ENCODE measurements around the gene AUTS2. TPM values are rescaled to one million over a fixed set of nuclear protein-coding genes. Genes with fewer than 3 reads are reported as not detected.

AUTS2 gene
- total RNA-seq, 1 experiment from 2014 or later: 42.1 TPM

DNA sequence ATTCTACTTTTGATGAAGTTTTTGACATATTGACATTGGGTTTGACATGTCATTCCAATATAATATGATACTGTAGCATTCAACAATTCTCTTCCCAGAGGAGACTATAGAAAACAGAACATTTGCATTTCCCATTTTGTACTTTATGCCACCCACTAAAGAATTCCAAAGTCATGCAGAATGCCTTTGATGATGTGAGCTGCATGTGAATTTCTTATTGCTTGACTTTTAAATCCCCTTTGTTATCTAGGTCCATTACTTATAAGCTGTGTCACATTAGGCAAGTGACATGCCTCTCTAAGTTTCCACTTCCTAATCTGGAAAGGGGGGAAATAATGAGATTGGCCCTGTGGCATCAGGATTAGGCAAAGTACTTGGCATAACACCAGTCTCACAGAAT lies 436.7 kb downstream of the AUTS2 start:
- Histone ChIP-seq H3K4me1 (ENCODE audit: insufficient read depth, low read length, poor library complexity, severe bottlenecking) (peaks cover 24% of the 10 kb centered on the region), H3K27me3 (replicated peaks; ENCODE audit: insufficient read depth, low read depth, low read length, poor library complexity) (no peaks in the 10 kb centered on the region), H3K9me3 (ENCODE audit: low read depth, low read length, poor library complexity, severe bottlenecking) (no peaks in the 10 kb centered on the region), H3K36me3 (ENCODE audit: insufficient read depth, low read length, poor library complexity, severe bottlenecking) (no peaks in the 10 kb centered on the region), H3K27ac (ENCODE audit: low read depth, low read length, poor library complexity, severe bottlenecking) (no peak overlapping the region), H3K4me3 (ENCODE audit: low read depth, low read length, poor library complexity, severe bottlenecking) (no peak overlapping the region)
- BruUV-seq (replicated peaks): no TSS peak
- TF ChIP-seq EZH2 (IDR thresholded peaks at IDR 0.05; ENCODE audit: borderline replicate concordance, low read depth, low read length, poor library complexity, severe bottlenecking): no peak
- TF ChIP-seq, protein P1, sequence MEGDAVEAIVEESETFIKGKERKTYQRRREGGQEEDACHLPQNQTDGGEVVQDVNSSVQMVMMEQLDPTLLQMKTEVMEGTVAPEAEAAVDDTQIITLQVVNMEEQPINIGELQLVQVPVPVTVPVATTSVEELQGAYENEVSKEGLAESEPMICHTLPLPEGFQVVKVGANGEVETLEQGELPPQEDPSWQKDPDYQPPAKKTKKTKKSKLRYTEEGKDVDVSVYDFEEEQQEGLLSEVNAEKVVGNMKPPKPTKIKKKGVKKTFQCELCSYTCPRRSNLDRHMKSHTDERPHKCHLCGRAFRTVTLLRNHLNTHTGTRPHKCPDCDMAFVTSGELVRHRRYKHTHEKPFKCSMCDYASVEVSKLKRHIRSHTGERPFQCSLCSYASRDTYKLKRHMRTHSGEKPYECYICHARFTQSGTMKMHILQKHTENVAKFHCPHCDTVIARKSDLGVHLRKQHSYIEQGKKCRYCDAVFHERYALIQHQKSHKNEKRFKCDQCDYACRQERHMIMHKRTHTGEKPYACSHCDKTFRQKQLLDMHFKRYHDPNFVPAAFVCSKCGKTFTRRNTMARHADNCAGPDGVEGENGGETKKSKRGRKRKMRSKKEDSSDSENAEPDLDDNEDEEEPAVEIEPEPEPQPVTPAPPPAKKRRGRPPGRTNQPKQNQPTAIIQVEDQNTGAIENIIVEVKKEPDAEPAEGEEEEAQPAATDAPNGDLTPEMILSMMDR (conservative IDR thresholded peaks at IDR 0.05; ENCODE audit: low read depth, low read length): no peak
- peak; percentile 72 for DNase-seq (ENCODE audit: low spot score)
- ChIA-PET CTCF (no interaction called here), POLR2A (ENCODE audit: low non-redundant PET) (no interaction called here)
- intact Hi-C loops (cut with micrococcal nuclease; ENCODE audit: unreplicated experiment): no loop called here

DNA sequence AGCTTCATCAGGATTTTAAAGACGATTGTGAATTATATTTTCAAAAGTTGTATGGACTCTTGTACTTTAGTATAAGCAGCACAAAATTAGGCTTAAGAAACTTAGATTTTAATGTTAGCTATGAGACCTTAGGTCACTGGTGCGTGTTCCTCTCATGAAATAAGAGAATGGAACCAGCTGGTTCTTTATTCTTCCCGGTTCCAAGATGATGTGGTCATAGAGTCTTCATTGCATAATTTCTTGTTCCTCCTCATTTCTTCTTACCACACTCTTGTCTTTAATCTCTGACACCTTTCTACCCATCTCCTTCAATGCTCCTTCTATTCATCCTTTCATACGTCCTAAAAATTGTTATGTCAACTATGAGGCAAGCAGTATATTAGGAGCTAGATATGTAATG lies 437.2 kb downstream of the AUTS2 start:
- DNase-seq (ENCODE audit: low spot score): no peak
- no peaks in the 10 kb centered on the region for H3K36me3 ChIP-seq (ENCODE audit: insufficient read depth, low read length, poor library complexity, severe bottlenecking)
- ChIA-PET POLR2A (ENCODE audit: low non-redundant PET) (no interaction called here), CTCF (no interaction called here)
- BruUV-seq (replicated peaks): no TSS peak
- H3K27me3 ChIP-seq (replicated peaks; ENCODE audit: insufficient read depth, low read depth, low read length, poor library complexity): no peaks in the 10 kb centered on the region
- H3K9me3 ChIP-seq (ENCODE audit: low read depth, low read length, poor library complexity, severe bottlenecking): no peaks in the 10 kb centered on the region
- intact Hi-C loops (cut with micrococcal nuclease; ENCODE audit: unreplicated experiment): no loop called here
- H3K4me1 ChIP-seq (ENCODE audit: insufficient read depth, low read length, poor library complexity, severe bottlenecking): peaks cover 29% of the 10 kb centered on the region
- H3K4me3 ChIP-seq (ENCODE audit: low read depth, low read length, poor library complexity, severe bottlenecking): no peak overlapping the region
- no peak overlapping the region for H3K27ac ChIP-seq (ENCODE audit: low read depth, low read length, poor library complexity, severe bottlenecking)
- TF ChIP-seq EZH2 (IDR thresholded peaks at IDR 0.05; ENCODE audit: borderline replicate concordance, low read depth, low read length, poor library complexity, severe bottlenecking): no peak
- TF ChIP-seq, protein P1 (conservative IDR thresholded peaks at IDR 0.05; ENCODE audit: low read depth, low read length): no peak

DNA sequence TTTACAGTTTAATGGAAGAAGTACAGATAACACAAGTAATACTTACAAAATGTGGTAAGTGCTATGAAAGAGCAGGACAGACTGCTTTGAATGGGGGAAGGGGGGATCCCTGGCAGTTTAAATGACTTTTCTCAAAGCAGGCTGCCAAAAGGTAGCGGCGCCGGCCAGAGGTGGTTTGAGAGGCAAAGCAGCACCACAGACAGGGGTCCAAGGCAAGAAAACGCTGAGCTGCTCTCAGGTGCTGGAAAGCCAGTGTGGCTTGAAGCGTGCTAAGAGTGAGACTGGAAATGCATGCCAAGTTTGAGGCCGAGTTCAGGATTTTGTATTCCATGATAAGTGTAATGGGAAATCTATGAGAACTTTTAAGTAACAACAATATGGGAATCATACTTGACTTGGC lies 437.7 kb downstream of the AUTS2 start:
- ChIA-PET POLR2A (ENCODE audit: low non-redundant PET) (no interaction called here), CTCF (interaction anchor here (0.7 kb wide), 1 partner anchor 149 kb away, joined by 4 read pairs; no protein-coding TSS in a partner anchor)
- Histone ChIP-seq H3K27me3 (replicated peaks; ENCODE audit: insufficient read depth, low read depth, low read length, poor library complexity) (no peaks in the 10 kb centered on the region), H3K27ac (ENCODE audit: low read depth, low read length, poor library complexity, severe bottlenecking) (no peak overlapping the region), H3K36me3 (ENCODE audit: insufficient read depth, low read length, poor library complexity, severe bottlenecking) (no peaks in the 10 kb centered on the region), H3K4me3 (ENCODE audit: low read depth, low read length, poor library complexity, severe bottlenecking) (no peak overlapping the region), H3K4me1 (ENCODE audit: insufficient read depth, low read length, poor library complexity, severe bottlenecking) (peaks cover 30% of the 10 kb centered on the region), H3K9me3 (ENCODE audit: low read depth, low read length, poor library complexity, severe bottlenecking) (no peaks in the 10 kb centered on the region)
- no peak for DNase-seq (ENCODE audit: low spot score)
- TF ChIP-seq EZH2 (IDR thresholded peaks at IDR 0.05; ENCODE audit: borderline replicate concordance, low read depth, low read length, poor library complexity, severe bottlenecking): no peak
- no TSS peak for BruUV-seq (replicated peaks)
- intact Hi-C loops (cut with micrococcal nuclease; ENCODE audit: unreplicated experiment): no loop called here

DNA sequence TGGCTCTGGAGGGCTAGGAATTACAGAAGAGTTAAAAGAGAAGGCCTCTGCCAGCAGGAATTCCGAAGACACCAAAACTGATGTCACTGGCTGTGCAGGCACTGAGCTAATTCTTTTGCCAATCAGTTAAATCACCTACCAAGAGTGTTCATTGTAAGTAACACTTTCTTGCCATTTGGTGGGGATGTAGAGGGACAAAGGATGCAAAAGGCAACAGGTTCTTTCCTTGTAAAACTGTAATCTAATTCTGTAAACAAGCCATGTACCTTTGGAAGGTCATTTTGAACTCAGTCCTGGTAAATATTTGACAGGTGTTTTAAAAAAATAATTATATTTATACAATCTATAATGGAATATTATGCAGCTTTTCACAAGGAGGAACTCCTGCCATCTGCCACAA lies 438.4 kb downstream of the AUTS2 start:
- CTCF ChIA-PET: interaction anchor here (0.7 kb wide), 1 partner anchor 150 kb away, joined by 4 read pairs; no protein-coding TSS in a partner anchor
- Histone ChIP-seq H3K27me3 (replicated peaks; ENCODE audit: insufficient read depth, low read depth, low read length, poor library complexity) (no peaks in the 10 kb centered on the region), H3K36me3 (ENCODE audit: insufficient read depth, low read length, poor library complexity, severe bottlenecking) (no peaks in the 10 kb centered on the region), H3K4me1 (ENCODE audit: insufficient read depth, low read length, poor library complexity, severe bottlenecking) (peaks cover 30% of the 10 kb centered on the region), H3K27ac (ENCODE audit: low read depth, low read length, poor library complexity, severe bottlenecking) (no peak overlapping the region), H3K9me3 (ENCODE audit: low read depth, low read length, poor library complexity, severe bottlenecking) (no peaks in the 10 kb centered on the region), H3K4me3 (ENCODE audit: low read depth, low read length, poor library complexity, severe bottlenecking) (no peak overlapping the region)
- TF ChIP-seq, protein P1 (conservative IDR thresholded peaks at IDR 0.05; ENCODE audit: low read depth, low read length): no peak
- no peak for TF ChIP-seq EZH2 (IDR thresholded peaks at IDR 0.05; ENCODE audit: borderline replicate concordance, low read depth, low read length, poor library complexity, severe bottlenecking)
- no peak for DNase-seq (ENCODE audit: low spot score)
- intact Hi-C loops (cut with micrococcal nuclease; ENCODE audit: unreplicated experiment): no loop called here
- POLR2A ChIA-PET (ENCODE audit: low non-redundant PET): no interaction called here
- BruUV-seq (replicated peaks): no TSS peak

Data from A673 (cell line).